ENCODE results near the gene RAD51. TPM values are rescaled to one million over a fixed set of nuclear protein-coding genes. Genes with fewer than 3 reads are reported as not detected.

The RAD51 gene
- polyA plus RNA-seq, 3 donors: 0.24 to 1.0 (median 0.31) TPM

GRCh38 chr15:40714144-40714543, 19.2 kb downstream of the RAD51 start:
- H3K27ac ChIP-seq (ENCODE audit: low read depth, low read length): no peak overlapping the region
- WGBS, 3 donors: 35 to 68% (median 49%) methylated on average over 2 of the region's 2 CpGs

GRCh38 chr15:40716165-40716564, 21.2 kb downstream of the RAD51 start:
- WGBS, 3 donors: 89 to 93% (median 89%) methylated on average over 6 of the region's 6 CpGs
- no peak overlapping the region for H3K27ac ChIP-seq (ENCODE audit: low read depth, low read length)

- no peak overlapping the region for H3K27ac ChIP-seq (ENCODE audit: low read depth, low read length)
- WGBS, 3 donors: 66 to 79% (median 79%) methylated on average over 1 of the region's 1 CpG
Observed at GRCh38 chr15:40721701-40722100, 26.7 kb downstream of the RAD51 start.

- no peak overlapping the region for H3K27ac ChIP-seq (ENCODE audit: low read depth, low read length)
- whole genome bisulfite sequencing, 3 donors: 90 to 94% (median 93%) methylated on average over 4 of the region's 4 CpGs
Observed at GRCh38 chr15:40722354-40722753, 27.4 kb downstream of the RAD51 start.

GRCh38 chr15:40722934-40723333, 28.0 kb downstream of the RAD51 start:
- 78 to 95% (median 95%) methylated on average over 2 of the region's 2 CpGs for WGBS, 3 donors
- H3K27ac ChIP-seq (ENCODE audit: low read depth, low read length): no peak overlapping the region

- H3K27ac ChIP-seq (ENCODE audit: low read depth, low read length): no peak overlapping the region
- 79 to 95% (median 93%) methylated on average over 2 of the region's 2 CpGs for WGBS, 3 donors
Observed at GRCh38 chr15:40723919-40724318, 28.9 kb downstream of the RAD51 start.

- H3K27ac ChIP-seq (ENCODE audit: low read depth, low read length): no peak overlapping the region
- WGBS, 3 donors: 51 to 83% (median 61%) methylated on average over 3 of the region's 3 CpGs
Observed at GRCh38 chr15:40731034-40731433, 36.1 kb downstream of the RAD51 start.

GRCh38 chr15:40736575-40736974, 41.6 kb downstream of the RAD51 start:
- WGBS, 3 donors: 79 to 95% (median 90%) methylated on average over 4 of the region's 4 CpGs

GRCh38 chr15:40737048-40737447, 42.1 kb downstream of the RAD51 start:
- H3K27ac ChIP-seq (ENCODE audit: low read depth, low read length): no peak overlapping the region
- WGBS, 3 donors: 68 to 92% (median 89%) methylated on average over 3 of the region's 3 CpGs

More at GRCh38 chr15:40736575-40736974, 41.6 kb downstream of the RAD51 start:
- no peak overlapping the region for H3K27ac ChIP-seq (ENCODE audit: low read depth, low read length)

- WGBS, 3 donors: 57 to 68% (median 61%) methylated on average over 2 of the region's 2 CpGs
- H3K27ac ChIP-seq (ENCODE audit: low read depth, low read length): no peak overlapping the region
Observed at GRCh38 chr15:40739047-40739446, 44.1 kb downstream of the RAD51 start.

GRCh38 chr15:40739854-40740253, 44.9 kb downstream of the RAD51 start:
- 92 to 94% (median 94%) methylated on average over 2 of the region's 2 CpGs for WGBS, 3 donors
- no peak overlapping the region for H3K27ac ChIP-seq (ENCODE audit: low read depth, low read length)

- 74 to 81% (median 80%) methylated on average over 2 of the region's 2 CpGs for WGBS, 3 donors
- no peak overlapping the region for H3K27ac ChIP-seq (ENCODE audit: low read depth, low read length)
Observed at GRCh38 chr15:40743485-40743901, 48.5 kb downstream of the RAD51 start.

- no peak overlapping the region for H3K27ac ChIP-seq (ENCODE audit: low read depth, low read length)
- WGBS, 3 donors: 69 to 84% (median 72%) methylated on average over 12 of the region's 12 CpGs
Observed at GRCh38 chr15:40743921-40744814, 49.2 kb downstream of the RAD51 start.

GRCh38 chr15:40744815-40745152, 49.8 kb downstream of the RAD51 start:
- H3K27ac ChIP-seq (ENCODE audit: low read depth, low read length): no peak overlapping the region
- WGBS, 3 donors: 72 to 86% (median 77%) methylated on average over 5 of the region's 5 CpGs

- 57 to 71% (median 64%) methylated on average over 3 of the region's 3 CpGs for WGBS, 3 donors
- no peak overlapping the region for H3K27ac ChIP-seq (ENCODE audit: low read depth, low read length)
Observed at GRCh38 chr15:40746916-40747418, 52.0 kb downstream of the RAD51 start.

- no peak overlapping the region for H3K27ac ChIP-seq (ENCODE audit: low read depth, low read length)
- WGBS, 3 donors: 61 to 75% (median 67%) methylated on average over 7 of the region's 7 CpGs
Observed at GRCh38 chr15:40747685-40748631, 53.0 kb downstream of the RAD51 start.

- H3K27ac ChIP-seq (ENCODE audit: low read depth, low read length): no peak overlapping the region
- WGBS, 3 donors: 93 to 98% (median 98%) methylated on average over 4 of the region's 4 CpGs
Observed at GRCh38 chr15:40749151-40749630, 54.2 kb downstream of the RAD51 start.

- no peak overlapping the region for H3K27ac ChIP-seq (ENCODE audit: low read depth, low read length)
- WGBS, 3 donors: 63 to 93% (median 91%) methylated on average over 4 of the region's 4 CpGs
Observed at GRCh38 chr15:40750885-40751284, 55.9 kb downstream of the RAD51 start.

- WGBS, 3 donors: 95 to 96% (median 95%) methylated on average over 12 of the region's 12 CpGs
- no peak overlapping the region for H3K27ac ChIP-seq (ENCODE audit: low read depth, low read length)
Observed at GRCh38 chr15:40751745-40752144, 56.8 kb downstream of the RAD51 start.

Measured in adipose tissue (tissue), 3 donors.